ELF-1 (cell line): ENCODE data around the gene HS6ST3.

ENCODE experiments used
- DNase-seq: peaks from one replicate; pipeline ENCODE4 v3.0.0-alpha.2; 2016; ENCODE audit warnings: low read depth, low spot score

HS6ST3 gene

GRCh38 chr13:96651598-96651997 lies 561.7 kb downstream of the HS6ST3 start:
- DNase-seq, result no peak

GRCh38 chr13:96652506-96652905 lies 562.6 kb downstream of the HS6ST3 start:
- DNase-seq, result no peak

GRCh38 chr13:96661612-96662011 lies 571.7 kb downstream of the HS6ST3 start:
- DNase-seq, result no peak

- DNase-seq, result no peak
These were observed 572.1 kb downstream of the HS6ST3 start for GRCh38 chr13:96662036-96662435.

GRCh38 chr13:96667294-96668018 lies 577.5 kb downstream of the HS6ST3 start:
- no peak for DNase-seq

- no peak for DNase-seq
These were observed 581.2 kb downstream of the HS6ST3 start for GRCh38 chr13:96671073-96671472.

- no peak for DNase-seq
These were observed 582.1 kb downstream of the HS6ST3 start for GRCh38 chr13:96672016-96672415.

GRCh38 chr13:96673825-96674224 lies 583.9 kb downstream of the HS6ST3 start:
- no peak for DNase-seq

GRCh38 chr13:96677029-96677428 lies 587.1 kb downstream of the HS6ST3 start:
- no peak for DNase-seq

GRCh38 chr13:96678801-96679200 lies 588.9 kb downstream of the HS6ST3 start:
- DNase-seq, result no peak

GRCh38 chr13:96680898-96681297 lies 591.0 kb downstream of the HS6ST3 start:
- no peak for DNase-seq

- DNase-seq, result no peak
These were observed 591.9 kb downstream of the HS6ST3 start for GRCh38 chr13:96681766-96682165.

GRCh38 chr13:96684469-96684868 lies 594.6 kb downstream of the HS6ST3 start:
- no peak for DNase-seq

- DNase-seq, result no peak
These were observed 595.0 kb downstream of the HS6ST3 start for GRCh38 chr13:96684907-96685306.

- DNase-seq, result no peak
These were observed 596.4 kb downstream of the HS6ST3 start for GRCh38 chr13:96686286-96686685.

GRCh38 chr13:96687191-96687590 lies 597.3 kb downstream of the HS6ST3 start:
- DNase-seq, result no peak

GRCh38 chr13:96690998-96691397 lies 601.1 kb downstream of the HS6ST3 start:
- no peak for DNase-seq

GRCh38 chr13:96696389-96696900 lies 606.5 kb downstream of the HS6ST3 start:
- DNase-seq, result no peak

GRCh38 chr13:96700657-96701056 lies 610.8 kb downstream of the HS6ST3 start:
- DNase-seq, result no peak

GRCh38 chr13:96707146-96707545 lies 617.2 kb downstream of the HS6ST3 start:
- DNase-seq, result no peak

- DNase-seq, result no peak
These were observed 620.4 kb downstream of the HS6ST3 start for GRCh38 chr13:96710166-96710862.

GRCh38 chr13:96720446-96720845 lies 630.5 kb downstream of the HS6ST3 start:
- no peak for DNase-seq

- DNase-seq, result no peak
These were observed 636.7 kb downstream of the HS6ST3 start for GRCh38 chr13:96726651-96727050.
